HG03469 (cell line): Measurements from ENCODE around the gene TMC3.
A peak's percentile ranks its signal among the peaks of the same experiment; 100 is the strongest.

Experiments used
- ATAC-seq: cut with Tn5 transposase; IDR thresholded peaks from one replicate; pipeline ENCODE4 v1.9.1; 2021; ENCODE audit warnings: mild to moderate bottlenecking, moderate library complexity, moderate number of reproducible peaks; ENCODE audit not compliant: unreplicated experiment

The TMC3 gene

DNA sequence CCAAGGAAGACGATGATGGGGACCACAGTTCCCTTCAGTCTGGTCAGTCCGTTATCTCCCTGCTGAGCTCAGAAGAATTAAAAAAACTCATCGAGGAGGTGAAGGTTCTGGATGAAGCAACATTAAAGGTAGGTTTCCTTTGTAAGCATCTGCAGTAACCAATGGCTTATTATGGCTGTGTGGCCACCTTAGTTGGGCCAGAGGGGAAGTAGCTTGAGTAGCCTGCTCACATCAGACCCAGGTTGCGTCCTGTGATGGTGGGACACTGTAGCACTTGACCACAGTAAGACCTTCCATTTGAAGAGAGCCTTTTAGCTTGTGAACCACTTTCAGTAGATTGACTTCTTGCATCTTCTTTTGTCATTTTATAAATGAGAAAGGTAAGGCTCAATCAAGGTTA, 72.6 kb downstream of the TMC3 start:
- ATAC-seq = no peak

GRCh38 chr15:81299630-81300273, 74.3 kb downstream of the TMC3 start:
- no peak for ATAC-seq

GRCh38 chr15:81299156-81299555, 74.9 kb downstream of the TMC3 start:
- ATAC-seq = no peak

- no peak for ATAC-seq
Observed at GRCh38 chr15:81298611-81299010, 75.4 kb downstream of the TMC3 start.

- no peak for ATAC-seq
Observed at GRCh38 chr15:81297603-81298575, 76.1 kb downstream of the TMC3 start.

- no peak for ATAC-seq
Observed at GRCh38 chr15:81297147-81297572, 76.9 kb downstream of the TMC3 start.

DNA sequence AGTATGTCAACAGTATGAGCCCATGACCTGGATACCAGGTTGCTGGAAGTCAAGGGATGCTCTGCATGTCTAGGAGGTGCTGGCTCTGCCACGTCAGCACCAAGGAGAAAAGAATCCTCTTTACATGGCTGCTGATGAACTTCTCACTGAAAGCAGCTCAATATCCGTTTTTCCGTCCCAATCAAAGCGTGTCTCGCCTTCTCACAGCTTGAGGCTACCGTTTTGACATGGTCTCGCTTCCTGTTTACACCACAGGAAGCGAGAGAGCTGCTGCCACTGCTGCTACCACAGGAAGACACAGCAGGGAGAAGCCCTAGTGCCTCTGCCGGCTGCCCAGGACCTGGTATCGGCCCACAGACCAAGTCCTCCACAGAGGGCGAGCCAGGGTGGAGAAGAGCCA, 77.3 kb downstream of the TMC3 start:
- ATAC-seq = peak; percentile 33

GRCh38 chr15:81296186-81296585, 77.8 kb downstream of the TMC3 start:
- ATAC-seq = no peak

DNA sequence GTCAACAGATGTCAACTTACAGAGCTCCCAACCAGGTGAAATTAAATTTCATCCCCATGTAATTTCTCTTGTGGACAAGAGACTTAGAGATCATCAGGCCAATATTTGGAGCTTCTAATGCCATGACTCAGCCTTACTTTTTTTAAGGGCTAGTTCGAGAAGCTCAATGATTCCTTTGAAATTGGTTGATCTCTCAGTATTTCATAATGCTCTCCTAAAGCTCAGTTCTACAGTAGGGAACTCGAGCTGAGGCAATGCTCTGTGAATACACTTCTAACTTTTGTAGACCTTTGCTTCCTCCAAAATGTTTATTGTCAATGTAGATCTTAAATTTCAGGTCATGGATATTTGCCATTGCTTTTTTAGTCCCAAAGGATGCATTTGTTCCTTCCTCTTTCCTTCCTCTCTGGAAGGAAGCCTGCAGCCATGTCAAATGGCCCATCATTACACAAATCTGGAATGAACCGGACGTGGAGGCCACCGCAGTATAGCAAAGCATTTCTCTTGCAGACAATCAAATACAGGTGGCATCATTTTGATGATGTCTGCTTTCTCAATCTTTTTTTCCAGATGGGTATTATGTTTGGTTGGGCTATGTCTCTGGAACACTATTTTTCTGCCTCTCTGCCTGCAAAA, 78.4 kb downstream of the TMC3 start:
- ATAC-seq = no peak

DNA sequence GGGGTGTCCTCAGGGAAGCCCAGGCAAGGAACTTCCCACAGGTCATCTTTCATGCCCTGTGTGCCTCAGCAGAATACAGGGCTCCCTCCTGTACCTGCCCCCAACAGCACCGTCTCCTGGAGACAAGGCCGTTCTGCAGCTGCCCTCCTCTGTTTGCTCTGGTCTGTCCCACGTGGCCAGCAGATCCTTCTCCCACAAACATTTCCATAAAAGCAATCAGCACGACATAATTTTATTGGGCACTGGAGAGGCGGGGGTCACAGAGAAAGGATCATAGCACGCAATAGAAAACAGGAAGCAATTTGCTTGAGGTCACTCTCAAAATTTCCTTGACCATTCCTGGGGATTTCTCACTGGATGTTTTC, 79.5 kb downstream of the TMC3 start:
- no peak for ATAC-seq

GRCh38 chr15:81293728-81294515, 80.1 kb downstream of the TMC3 start:
- ATAC-seq = peak; percentile 60

DNA sequence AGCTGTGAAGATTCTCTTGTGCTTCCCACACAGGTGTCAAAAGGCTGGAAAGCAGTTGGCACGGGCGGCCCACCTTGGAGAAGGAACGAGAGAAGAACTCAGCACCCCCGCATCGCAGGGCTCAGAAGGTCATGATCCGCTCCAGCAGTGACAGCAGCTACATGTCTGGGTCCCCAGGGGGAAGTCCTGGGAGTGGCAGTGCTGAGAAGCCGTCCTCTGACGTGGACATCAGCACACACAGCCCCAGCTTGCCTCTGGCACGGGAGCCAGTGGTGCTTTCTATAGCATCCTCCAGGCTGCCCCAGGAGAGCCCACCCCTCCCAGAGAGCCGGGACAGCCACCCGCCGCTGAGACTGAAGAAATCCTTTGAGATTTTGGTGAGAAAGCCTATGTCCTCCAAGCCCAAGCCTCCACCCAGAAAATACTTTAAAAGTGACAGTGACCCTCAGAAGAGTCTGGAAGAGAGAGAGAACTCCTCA, 81.5 kb downstream of the TMC3 start:
- peak; percentile 31 for ATAC-seq

DNA sequence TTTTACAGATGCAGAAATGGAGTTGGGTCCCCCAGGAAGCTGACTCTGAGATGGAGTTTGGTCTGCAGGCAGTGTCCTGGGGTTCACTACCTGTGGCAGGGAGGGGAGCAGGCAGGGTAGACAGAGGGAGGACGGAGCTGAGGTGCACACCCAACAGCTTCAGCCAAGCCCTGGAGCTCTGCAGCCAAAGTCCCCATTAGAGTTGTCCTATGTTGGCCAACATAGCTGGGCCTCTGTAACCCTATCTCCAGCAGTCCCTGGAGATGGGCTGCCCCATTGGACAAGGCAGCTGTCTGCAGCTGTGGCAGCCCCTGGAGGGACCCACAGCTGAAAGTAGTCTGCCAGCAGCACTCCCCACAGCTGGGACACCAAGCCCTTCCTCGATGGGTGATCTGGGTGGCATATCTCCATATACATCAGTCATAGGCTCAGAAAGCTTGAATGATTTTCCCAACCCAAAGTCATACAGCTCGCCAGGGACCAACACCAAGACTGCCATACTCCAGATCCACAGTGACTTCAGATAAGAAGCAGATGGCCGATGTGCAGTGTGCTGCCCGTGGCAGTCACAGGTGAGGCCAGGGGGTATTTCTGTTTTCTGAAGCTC, 82.0 kb downstream of the TMC3 start:
- ATAC-seq = no peak

- no peak for ATAC-seq
Observed at GRCh38 chr15:81289910-81290309, 84.1 kb downstream of the TMC3 start.

GRCh38 chr15:81288616-81289015, 85.4 kb downstream of the TMC3 start:
- ATAC-seq = no peak

GRCh38 chr15:81288040-81288439, 86.0 kb downstream of the TMC3 start:
- no peak for ATAC-seq

DNA sequence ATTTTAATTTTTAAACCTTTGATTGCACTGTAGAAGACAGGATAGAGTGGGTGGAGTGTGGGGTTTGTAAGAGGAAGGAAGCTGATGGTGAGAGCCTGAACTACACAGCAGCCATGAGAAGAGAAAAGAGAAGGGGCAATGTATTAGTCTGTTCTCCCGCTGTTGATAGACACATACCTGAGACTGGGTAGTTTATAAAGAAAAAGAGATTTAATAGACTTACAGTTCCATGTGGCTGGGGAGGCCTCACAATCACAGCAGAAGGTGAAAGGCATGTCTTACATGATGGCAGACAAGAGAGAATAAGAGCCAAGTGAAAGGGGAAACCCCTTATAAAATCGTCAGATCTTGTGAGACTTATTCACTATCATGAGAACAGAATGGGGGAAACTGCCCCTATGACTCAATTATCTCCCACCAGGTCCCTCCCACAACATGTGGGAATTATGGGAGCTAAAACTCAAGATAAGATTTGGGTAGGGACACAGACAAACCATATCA, 87.3 kb downstream of the TMC3 start:
- no peak for ATAC-seq

- no peak for ATAC-seq
Observed at GRCh38 chr15:81285461-81285860, 88.6 kb downstream of the TMC3 start.

GRCh38 chr15:81284256-81285031, 89.6 kb downstream of the TMC3 start:
- ATAC-seq = no peak
